SK-N-SH (cell line): ENCODE measurements around the gene UPB1.

Source experiments
- GABPA ChIP-seq: IDR thresholded peaks from 2 replicates; pipeline ENCODE4 v1.4.0; 2012; ENCODE audit warnings: low read depth, mild to moderate bottlenecking
- JUND ChIP-seq: IDR thresholded peaks from 2 replicates; pipeline ENCODE4 v1.4.0; 2012
- RAD21 ChIP-seq: IDR thresholded peaks from 2 replicates; pipeline ENCODE4 v1.6.1; 2012; ENCODE audit warnings: mild to moderate bottlenecking, low read length
- RCOR1 ChIP-seq: fragments of 150-350 bp; IDR thresholded peaks from 2 replicates; pipeline ENCODE4 v1.6.1; 2017; ENCODE audit warnings: antibody characterized with exemption, low read length
- RXRA ChIP-seq: IDR thresholded peaks from 2 replicates; pipeline ENCODE4 v1.4.0; 2012; ENCODE audit warnings: low read depth, mild to moderate bottlenecking, borderline replicate concordance
- SIN3A ChIP-seq: IDR thresholded peaks from 2 replicates; pipeline ENCODE4 v1.6.1; 2012; ENCODE audit warnings: low read depth, mild to moderate bottlenecking, low read length, moderate library complexity, borderline replicate concordance
- SMC3 ChIP-seq: IDR thresholded peaks from 2 replicates; pipeline ENCODE4 v1.6.1; 2012; ENCODE audit warnings: low read depth, low read length, improper control_type of control experiment
- TAF1 ChIP-seq: IDR thresholded peaks from 2 replicates; pipeline ENCODE4 v1.6.1; 2012; ENCODE audit warnings: low read depth, mild to moderate bottlenecking, low read length, moderate library complexity, borderline replicate concordance
- TEAD4 ChIP-seq: IDR thresholded peaks from 2 replicates; pipeline ENCODE4 v1.4.0; 2012; ENCODE audit warnings: mild to moderate bottlenecking, borderline replicate concordance; ENCODE audit not compliant: insufficient read depth
- YY1 ChIP-seq: IDR thresholded peaks from 2 replicates; pipeline ENCODE4 v1.4.0; 2012; ENCODE audit warnings: low read depth, mild to moderate bottlenecking
- ZBTB33 ChIP-seq: IDR thresholded peaks from 2 replicates; pipeline ENCODE4 v1.4.0; 2012; ENCODE audit warnings: low read depth, borderline replicate concordance
- TF ChIP-seq, protein P1 (sequence below): fragments of 200-600 bp; sonication (generic); IDR thresholded peaks from 2 replicates; pipeline ENCODE4 v1.6.1; 2017; ENCODE audit warnings: antibody characterized with exemption, mild to moderate bottlenecking, moderate library complexity
- TF ChIP-seq, protein P2 (sequence below): IDR thresholded peaks from 2 replicates; pipeline ENCODE4; 2012

GRCh38 chr22:24516301-24516737 lies 21.2 kb downstream of the UPB1 start:
- TF ChIP-seq, protein P1, sequence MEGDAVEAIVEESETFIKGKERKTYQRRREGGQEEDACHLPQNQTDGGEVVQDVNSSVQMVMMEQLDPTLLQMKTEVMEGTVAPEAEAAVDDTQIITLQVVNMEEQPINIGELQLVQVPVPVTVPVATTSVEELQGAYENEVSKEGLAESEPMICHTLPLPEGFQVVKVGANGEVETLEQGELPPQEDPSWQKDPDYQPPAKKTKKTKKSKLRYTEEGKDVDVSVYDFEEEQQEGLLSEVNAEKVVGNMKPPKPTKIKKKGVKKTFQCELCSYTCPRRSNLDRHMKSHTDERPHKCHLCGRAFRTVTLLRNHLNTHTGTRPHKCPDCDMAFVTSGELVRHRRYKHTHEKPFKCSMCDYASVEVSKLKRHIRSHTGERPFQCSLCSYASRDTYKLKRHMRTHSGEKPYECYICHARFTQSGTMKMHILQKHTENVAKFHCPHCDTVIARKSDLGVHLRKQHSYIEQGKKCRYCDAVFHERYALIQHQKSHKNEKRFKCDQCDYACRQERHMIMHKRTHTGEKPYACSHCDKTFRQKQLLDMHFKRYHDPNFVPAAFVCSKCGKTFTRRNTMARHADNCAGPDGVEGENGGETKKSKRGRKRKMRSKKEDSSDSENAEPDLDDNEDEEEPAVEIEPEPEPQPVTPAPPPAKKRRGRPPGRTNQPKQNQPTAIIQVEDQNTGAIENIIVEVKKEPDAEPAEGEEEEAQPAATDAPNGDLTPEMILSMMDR, result 0 out of 2 replicates have a peak, but pooled peaks have one; percentile 15
- TF ChIP-seq YY1 (no peak), RXRA (no peak), SIN3A (no peak), GABPA (no peak), JUND (no peak), ZBTB33 (no peak), TAF1 (no peak), RAD21 (no peak), TEAD4 (peak; percentile 64; the same call in 1 of the 2 replicates), RCOR1 (no peak), SMC3 (no peak)
- TF ChIP-seq, protein P2, sequence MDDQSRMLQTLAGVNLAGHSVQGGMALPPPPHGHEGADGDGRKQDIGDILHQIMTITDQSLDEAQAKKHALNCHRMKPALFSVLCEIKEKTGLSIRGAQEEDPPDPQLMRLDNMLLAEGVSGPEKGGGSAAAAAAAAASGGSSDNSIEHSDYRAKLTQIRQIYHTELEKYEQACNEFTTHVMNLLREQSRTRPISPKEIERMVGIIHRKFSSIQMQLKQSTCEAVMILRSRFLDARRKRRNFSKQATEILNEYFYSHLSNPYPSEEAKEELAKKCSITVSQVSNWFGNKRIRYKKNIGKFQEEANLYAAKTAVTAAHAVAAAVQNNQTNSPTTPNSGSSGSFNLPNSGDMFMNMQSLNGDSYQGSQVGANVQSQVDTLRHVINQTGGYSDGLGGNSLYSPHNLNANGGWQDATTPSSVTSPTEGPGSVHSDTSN, result no peak
